Liver (tissue), 3 donors: ENCODE measurements around the gene ETS1.

Source experiments
- EGR1 ChIP-seq, 2 donors: IDR thresholded peaks; 2 replicates each; pipeline ENCODE4 v1.6.1; 2016 to 2018; ENCODE audit warnings: antibody characterized with exemption in 2 of 2, low read depth in 2 of 2
- TF ChIP-seq, protein P1 (sequence below): fragments of 150-350 bp; IDR thresholded peaks from 2 replicates; pipeline ENCODE4 v1.5.1; 2017; ENCODE audit warnings: improper control_type of control experiment, low read depth, low read length; ENCODE audit not compliant: missing input control
- donor health status: healthy.
- donor health status: healthy.

DNA sequence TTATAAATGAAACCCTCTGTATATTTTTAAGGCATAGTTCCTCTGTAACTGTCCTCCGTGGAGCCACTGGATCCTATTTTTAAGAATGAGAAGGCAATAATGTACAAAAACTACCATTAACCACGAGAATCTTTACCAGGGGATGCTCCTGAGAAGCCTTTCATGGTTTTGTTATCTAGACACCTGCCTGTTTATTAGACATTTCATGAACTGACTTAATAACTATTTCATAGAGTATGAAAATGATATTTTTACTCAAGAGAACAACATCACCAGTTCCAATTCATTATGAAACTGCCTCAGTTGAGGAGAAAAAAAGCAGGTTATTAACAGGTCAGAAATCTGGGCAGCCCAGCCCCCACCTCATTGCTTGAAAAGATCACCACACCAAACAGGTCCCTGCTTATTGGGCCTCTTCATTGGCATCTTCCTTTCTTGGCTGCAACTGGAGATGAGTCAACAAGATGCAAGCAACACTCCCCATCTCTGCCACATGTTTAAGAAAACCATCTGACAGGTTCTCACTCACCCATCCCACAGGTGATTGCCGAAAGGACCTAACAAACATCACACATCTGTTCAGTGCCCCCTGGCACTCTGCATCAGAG, 27.8 kb downstream of the ETS1 start:
- TF ChIP-seq EGR1 (IDR thresholded peaks at IDR 0.05; ENCODE audit: low read depth in 2 of 2), result no peak
- TF ChIP-seq, protein P1, sequence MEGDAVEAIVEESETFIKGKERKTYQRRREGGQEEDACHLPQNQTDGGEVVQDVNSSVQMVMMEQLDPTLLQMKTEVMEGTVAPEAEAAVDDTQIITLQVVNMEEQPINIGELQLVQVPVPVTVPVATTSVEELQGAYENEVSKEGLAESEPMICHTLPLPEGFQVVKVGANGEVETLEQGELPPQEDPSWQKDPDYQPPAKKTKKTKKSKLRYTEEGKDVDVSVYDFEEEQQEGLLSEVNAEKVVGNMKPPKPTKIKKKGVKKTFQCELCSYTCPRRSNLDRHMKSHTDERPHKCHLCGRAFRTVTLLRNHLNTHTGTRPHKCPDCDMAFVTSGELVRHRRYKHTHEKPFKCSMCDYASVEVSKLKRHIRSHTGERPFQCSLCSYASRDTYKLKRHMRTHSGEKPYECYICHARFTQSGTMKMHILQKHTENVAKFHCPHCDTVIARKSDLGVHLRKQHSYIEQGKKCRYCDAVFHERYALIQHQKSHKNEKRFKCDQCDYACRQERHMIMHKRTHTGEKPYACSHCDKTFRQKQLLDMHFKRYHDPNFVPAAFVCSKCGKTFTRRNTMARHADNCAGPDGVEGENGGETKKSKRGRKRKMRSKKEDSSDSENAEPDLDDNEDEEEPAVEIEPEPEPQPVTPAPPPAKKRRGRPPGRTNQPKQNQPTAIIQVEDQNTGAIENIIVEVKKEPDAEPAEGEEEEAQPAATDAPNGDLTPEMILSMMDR, result no peak
